Breast epithelium (tissue), 4 donors: ENCODE measurements around the gene RSPH6A. TPM values are rescaled to one million over a fixed set of nuclear protein-coding genes. Genes with fewer than 3 reads are reported as not detected.

ENCODE experiments used
- DNase-seq, 2 donors: peaks; one replicate each; pipeline ENCODE4 v3.0.0-alpha.2; 2019; ENCODE audit warnings: low spot score in 2 of 2
- H3K27ac ChIP-seq, 2 donors: fragments of 200-600 bp; sonication (generic) in 1 of 2; one replicate each; pipeline ENCODE4 v1.5.1; 2016 to 2019; ENCODE audit warnings: mild to moderate bottlenecking in 1 of 2
- H3K27me3 ChIP-seq, 2 donors: fragments of 200-600 bp; sonication (generic) in 1 of 2; one replicate each; pipeline versions ENCODE4 v1.5.1 to v1.6.0; 2017 to 2019; ENCODE audit warnings: control low read depth in 1 of 2, mild to moderate bottlenecking in 1 of 2
- H3K36me3 ChIP-seq: fragments of 200-600 bp; one replicate; pipeline ENCODE4 v1.5.1; 2019
- H3K4me1 ChIP-seq, 2 donors: fragments of 200-600 bp; sonication (generic); one replicate each; pipeline ENCODE4 v1.5.1; 2016 to 2019; ENCODE audit warnings: control low read depth in 1 of 2
- H3K4me3 ChIP-seq, 3 donors: fragments of 200-600 bp; sonication (generic); 1 replicate in 2 of 3; 2 replicates in 1 of 3; pipeline ENCODE4 v1.5.1; 2016 to 2019; ENCODE audit warnings: mild to moderate bottlenecking in 3 of 3, moderate library complexity in 2 of 3
- H3K9me3 ChIP-seq, 2 donors: fragments of 200-600 bp; sonication (generic) in 1 of 2; one replicate each; pipeline ENCODE4 v1.5.1; 2016 to 2019; ENCODE audit warnings: control low read depth in 1 of 2
- POLR2A ChIP-seq: fragments of 450-650 bp; IDR thresholded peaks from one replicate; pipeline ENCODE4 v1.6.1; 2016; ENCODE audit warnings: antibody characterized with exemption, mild to moderate bottlenecking, moderate library complexity
- POLR2AphosphoS5 ChIP-seq, 3 donors: sonication (generic); formaldehyde crosslinking; IDR thresholded peaks; one replicate each; pipeline ENCODE4 v1.6.1; 2017; ENCODE audit warnings: antibody characterized with exemption in 3 of 3
- intact Hi-C: fragments of 100-400 bp; cut with DNase I; formaldehyde crosslinking; loops from one replicate; pipeline ENCODE4 v1.15.1; 2023; ENCODE audit warnings: low total_unique reads
- total RNA-seq, 3 donors: library from RNA; depleted of rRNA; stranded (reverse); fragments of >200 nt; gene quantifications; one replicate each; pipeline ENCODE4 v1.1.0, GENCODE V29; 2016
- TF ChIP-seq, protein P1 (sequence below), 3 donors: fragments of 450-650 bp; IDR thresholded peaks; one replicate each; pipeline ENCODE4 v1.5.1; 2016 to 2017; ENCODE audit warnings: antibody characterized with exemption in 3 of 3, mild to moderate bottlenecking in 3 of 3, moderate library complexity in 3 of 3

Gene RSPH6A
- total RNA-seq, 3 donors from 2014 or later = 0.15 TPM; not detected in 2

GRCh38 chr19:45862564-45863334 lies 47.6 kb upstream of the RSPH6A start, which contains the start of gene SYMPK:
Gene SYMPK (minus strand): TSS chr19:45863147. CDS start chr19:45854495, 8,652 bp downstream.
- Histone ChIP-seq H3K27me3 (peaks cover 0 to 6% of the 10 kb centered on the region in 2 donors), H3K4me3 (peak within 1 kb of the TSS; percentile 67 to 94 (median 87)), H3K27ac (peak within 1 kb of the TSS; percentile 88 to 92), H3K9me3 (no peaks in the 10 kb centered on the region), H3K36me3 (no peaks in the 10 kb centered on the region), H3K4me1 (no peaks in the 10 kb centered on the region)
- intact Hi-C loops = loop anchor here (5.0 kb wide), 1 partner anchor 1250 kb away; the partner anchor contains the start of gene ZC3H4
- TF ChIP-seq POLR2AphosphoS5 (IDR thresholded peaks at IDR 0.05) (peak; percentile 58 to 90 (median 87)), POLR2A (peak; percentile 76)
- TF ChIP-seq, protein P1, sequence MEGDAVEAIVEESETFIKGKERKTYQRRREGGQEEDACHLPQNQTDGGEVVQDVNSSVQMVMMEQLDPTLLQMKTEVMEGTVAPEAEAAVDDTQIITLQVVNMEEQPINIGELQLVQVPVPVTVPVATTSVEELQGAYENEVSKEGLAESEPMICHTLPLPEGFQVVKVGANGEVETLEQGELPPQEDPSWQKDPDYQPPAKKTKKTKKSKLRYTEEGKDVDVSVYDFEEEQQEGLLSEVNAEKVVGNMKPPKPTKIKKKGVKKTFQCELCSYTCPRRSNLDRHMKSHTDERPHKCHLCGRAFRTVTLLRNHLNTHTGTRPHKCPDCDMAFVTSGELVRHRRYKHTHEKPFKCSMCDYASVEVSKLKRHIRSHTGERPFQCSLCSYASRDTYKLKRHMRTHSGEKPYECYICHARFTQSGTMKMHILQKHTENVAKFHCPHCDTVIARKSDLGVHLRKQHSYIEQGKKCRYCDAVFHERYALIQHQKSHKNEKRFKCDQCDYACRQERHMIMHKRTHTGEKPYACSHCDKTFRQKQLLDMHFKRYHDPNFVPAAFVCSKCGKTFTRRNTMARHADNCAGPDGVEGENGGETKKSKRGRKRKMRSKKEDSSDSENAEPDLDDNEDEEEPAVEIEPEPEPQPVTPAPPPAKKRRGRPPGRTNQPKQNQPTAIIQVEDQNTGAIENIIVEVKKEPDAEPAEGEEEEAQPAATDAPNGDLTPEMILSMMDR (IDR thresholded peaks at IDR 0.05) = no peak
- DNase-seq = peak; percentile 99

- Histone ChIP-seq H3K36me3 (no peaks in the 10 kb centered on the region), H3K27me3 (peaks cover 0 to 6% of the 10 kb centered on the region in 2 donors), H3K27ac (peak overlapping the region; percentile 88 to 92), H3K9me3 (no peaks in the 10 kb centered on the region), H3K4me3 (peak overlapping the region; percentile 67 to 94 (median 87)), H3K4me1 (no peaks in the 10 kb centered on the region)
- no peak for TF ChIP-seq POLR2A
- TF ChIP-seq, protein P1 (IDR thresholded peaks at IDR 0.05) = no peak
- TF ChIP-seq POLR2AphosphoS5 (IDR thresholded peaks at IDR 0.05) = no peak
- no peak for DNase-seq
- intact Hi-C loops = loop anchor here (5.0 kb wide), 1 partner anchor 1250 kb away; the partner anchor contains the start of gene ZC3H4
Measured at GRCh38 chr19:45862271-45862563, 47.1 kb upstream of the RSPH6A start.

DNA sequence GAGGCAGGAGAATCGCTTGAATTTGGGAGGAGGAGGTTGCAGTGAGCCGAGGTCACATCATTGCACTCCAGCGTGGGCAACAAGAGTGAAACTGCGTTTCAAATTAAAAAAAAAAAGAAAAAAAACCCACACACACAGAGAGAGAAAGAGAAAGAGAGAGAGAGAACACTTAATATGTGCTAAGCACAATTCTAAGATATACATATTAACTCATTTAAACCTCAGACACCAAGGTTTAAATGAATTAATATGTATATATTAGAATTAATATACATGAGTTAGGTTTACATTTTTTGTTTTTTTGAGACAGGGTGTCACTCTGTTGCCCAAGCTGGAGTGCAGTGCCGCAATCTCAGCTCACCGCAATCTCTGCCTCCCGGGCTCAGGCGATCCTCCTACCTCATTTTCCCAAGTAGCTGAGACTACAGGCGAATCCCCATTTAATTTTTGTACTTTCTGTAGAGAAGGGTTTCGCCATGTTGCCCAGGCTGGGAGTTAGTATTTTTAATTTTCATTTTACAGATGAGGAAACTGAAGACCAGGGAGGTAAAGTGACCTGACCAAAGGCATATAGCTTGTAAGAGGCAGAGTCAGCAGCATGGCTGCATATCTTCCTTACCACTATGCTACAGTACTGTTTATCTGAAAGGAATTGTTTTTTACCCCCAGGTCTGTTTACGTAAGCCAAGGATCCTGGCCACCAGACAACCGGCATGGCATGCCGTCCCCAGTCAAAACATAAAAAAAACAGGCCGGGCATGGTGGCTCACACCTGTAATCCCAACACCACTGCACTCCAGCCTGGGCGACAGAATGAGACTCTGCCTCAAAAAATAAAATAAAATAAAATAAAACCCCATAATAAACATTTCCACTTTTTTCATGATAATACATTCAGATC lies 45.5 kb upstream of the RSPH6A start:
- H3K9me3 ChIP-seq = no peaks in the 10 kb centered on the region
- intact Hi-C loops = loop anchor here (5.0 kb wide), 1 partner anchor 1252 kb away; the partner anchor contains the start of gene ZC3H4
- H3K27ac ChIP-seq = no peak overlapping the region
- no peak overlapping the region for H3K4me3 ChIP-seq
- H3K36me3 ChIP-seq = no peaks in the 10 kb centered on the region
- no peak for DNase-seq
- H3K4me1 ChIP-seq = no peaks in the 10 kb centered on the region
- H3K27me3 ChIP-seq = peaks cover 0 to 6% of the 10 kb centered on the region in 2 donors
- TF ChIP-seq, protein P1 (IDR thresholded peaks at IDR 0.05) = no peak
- TF ChIP-seq POLR2AphosphoS5 (IDR thresholded peaks at IDR 0.05) = no peak
- TF ChIP-seq POLR2A = no peak

- no peak overlapping the region for H3K4me3 ChIP-seq
- no peak for DNase-seq
- no peak overlapping the region for H3K27ac ChIP-seq
- intact Hi-C loops = no loop called here
- no peaks in the 10 kb centered on the region for H3K4me1 ChIP-seq
- TF ChIP-seq POLR2A (no peak), POLR2AphosphoS5 (IDR thresholded peaks at IDR 0.05) (no peak)
- TF ChIP-seq, protein P1 (IDR thresholded peaks at IDR 0.05) = no peak
- H3K36me3 ChIP-seq = no peaks in the 10 kb centered on the region
- H3K9me3 ChIP-seq = no peaks in the 10 kb centered on the region
- no peaks in the 10 kb centered on the region for H3K27me3 ChIP-seq
Measured at GRCh38 chr19:45854167-45854778, 39.2 kb upstream of the RSPH6A start.
